Measurements from ENCODE around the gene ANKRD17.

- TF ChIP-seq CTCF (IDR thresholded peaks at IDR 0.05) = no peak
- TF ChIP-seq POLR2A (IDR thresholded peaks at IDR 0.05) = no peak
These were observed 64.9 kb downstream of the ANKRD17 start for GRCh38 chr4:73193659-73194058.
